Omental fat pad (tissue), 4 donors: ENCODE results near the gene PTGR1. TPM values are rescaled to one million over a fixed set of nuclear protein-coding genes. Genes with fewer than 3 reads are reported as not detected.

ENCODE experiments used
- ATAC-seq: fragments of 150-250 bp; one replicate; pipeline ENCODE4 v1.9.1; 2016; ENCODE audit warnings: mild to moderate bottlenecking, moderate library complexity; ENCODE audit not compliant: low FRiP score
- DNase-seq: peaks from one replicate; pipeline ENCODE4 v3.0.0-alpha.2; 2019; ENCODE audit warnings: low spot score
- total RNA-seq, 4 donors: library from RNA; depleted of rRNA; stranded (reverse); fragments of >200 nt; gene quantifications; one replicate each; pipeline ENCODE4 v1.1.0, GENCODE V29; 2016
- TF ChIP-seq, protein P1 (sequence below), 3 donors: fragments of 450-650 bp; IDR thresholded peaks; one replicate each; pipeline ENCODE4 v1.5.1; 2016 to 2017; ENCODE audit warnings: antibody characterized with exemption in 3 of 3, mild to moderate bottlenecking in 3 of 3, moderate library complexity in 2 of 3

PTGR1 gene
- total RNA-seq, 4 donors from 2014 or later: 28.0 to 63.8 (median 46.4) TPM

DNA sequence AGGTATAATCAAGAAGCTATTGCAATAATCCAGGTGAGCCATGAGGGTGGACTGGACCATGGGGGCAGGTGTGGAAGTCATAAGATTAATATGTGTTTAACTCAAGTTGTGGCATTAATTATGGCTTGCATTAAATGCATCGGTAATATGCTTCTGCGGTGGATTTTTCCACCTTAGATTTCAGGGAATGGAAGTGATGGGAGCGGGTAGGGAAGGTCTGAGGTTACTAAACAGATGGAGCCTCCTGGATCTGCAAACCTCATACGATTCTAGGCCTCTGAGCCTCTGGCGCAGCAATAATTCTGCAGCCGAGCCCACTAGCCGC lies 74.8 kb downstream of the PTGR1 start:
- ATAC-seq: no peak
- TF ChIP-seq, protein P1, sequence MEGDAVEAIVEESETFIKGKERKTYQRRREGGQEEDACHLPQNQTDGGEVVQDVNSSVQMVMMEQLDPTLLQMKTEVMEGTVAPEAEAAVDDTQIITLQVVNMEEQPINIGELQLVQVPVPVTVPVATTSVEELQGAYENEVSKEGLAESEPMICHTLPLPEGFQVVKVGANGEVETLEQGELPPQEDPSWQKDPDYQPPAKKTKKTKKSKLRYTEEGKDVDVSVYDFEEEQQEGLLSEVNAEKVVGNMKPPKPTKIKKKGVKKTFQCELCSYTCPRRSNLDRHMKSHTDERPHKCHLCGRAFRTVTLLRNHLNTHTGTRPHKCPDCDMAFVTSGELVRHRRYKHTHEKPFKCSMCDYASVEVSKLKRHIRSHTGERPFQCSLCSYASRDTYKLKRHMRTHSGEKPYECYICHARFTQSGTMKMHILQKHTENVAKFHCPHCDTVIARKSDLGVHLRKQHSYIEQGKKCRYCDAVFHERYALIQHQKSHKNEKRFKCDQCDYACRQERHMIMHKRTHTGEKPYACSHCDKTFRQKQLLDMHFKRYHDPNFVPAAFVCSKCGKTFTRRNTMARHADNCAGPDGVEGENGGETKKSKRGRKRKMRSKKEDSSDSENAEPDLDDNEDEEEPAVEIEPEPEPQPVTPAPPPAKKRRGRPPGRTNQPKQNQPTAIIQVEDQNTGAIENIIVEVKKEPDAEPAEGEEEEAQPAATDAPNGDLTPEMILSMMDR (IDR thresholded peaks at IDR 0.05): no peak
- DNase-seq: no peak

DNA sequence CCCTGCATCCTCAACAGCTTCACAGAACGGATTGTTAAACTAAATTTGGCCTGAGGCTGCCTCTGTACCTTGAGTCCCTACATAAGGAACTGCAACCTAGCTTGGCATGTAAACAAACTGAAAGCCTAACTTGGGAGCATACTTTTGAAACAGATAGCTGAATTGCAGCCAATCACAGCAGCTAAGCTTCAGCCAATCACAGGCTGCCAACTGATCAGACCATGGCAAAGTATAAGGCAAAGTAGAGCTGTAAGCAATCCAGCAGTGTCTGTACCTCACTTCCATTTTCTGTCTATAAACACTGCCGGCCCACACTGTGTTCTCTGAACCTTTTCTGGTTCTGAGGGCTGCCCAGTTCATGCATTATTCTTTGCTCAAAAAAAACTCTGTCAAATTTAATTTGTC lies 83.4 kb downstream of the PTGR1 start:
- DNase-seq: no peak
- no peak for ATAC-seq
- TF ChIP-seq, protein P1 (IDR thresholded peaks at IDR 0.05): no peak

DNA sequence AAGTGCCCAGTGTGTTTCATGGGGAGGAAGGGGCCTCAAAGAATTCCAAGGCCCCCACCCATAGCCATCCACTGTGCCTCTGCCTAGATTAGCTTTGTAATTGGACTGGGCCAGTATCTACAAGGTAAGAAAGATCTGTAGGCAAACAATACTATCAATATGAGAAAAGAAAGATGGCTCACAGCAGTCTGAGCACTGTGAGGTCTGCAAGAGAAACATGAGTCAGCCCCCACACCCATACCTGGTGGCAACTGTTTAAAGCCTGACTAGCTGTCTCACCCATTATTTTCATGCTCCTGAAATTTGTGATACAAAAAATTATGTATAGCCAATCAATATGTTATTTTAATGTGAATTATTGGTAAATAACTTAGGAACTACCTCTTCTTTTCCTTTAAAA lies 84.5 kb downstream of the PTGR1 start:
- DNase-seq: no peak
- TF ChIP-seq, protein P1 (IDR thresholded peaks at IDR 0.05): no peak

More for the DNA sequence above, 84.5 kb downstream of the PTGR1 start:
- no peak for ATAC-seq

Other genes starting within 250 kb of the PTGR1 start
- 100 to 1,000 TPM in 3 of 4 donors, 10 to 100 TPM in 1; 92.8 to 153 (median 113) TPM for gene ECPAS, start 115.3 kb downstream of the PTGR1 start, total RNA-seq
- 10 to 100 TPM in 1 of 4 donors, 1 to 10 TPM in 3; 2.8 to 11.9 (median 3.7) TPM for gene ZNF483, start 74.5 kb downstream of the PTGR1 start, total RNA-seq
- 10 to 100 TPM; 10.4 to 15.1 (median 14.0) TPM for gene DNAJC25, start 31.7 kb upstream of the PTGR1 start, total RNA-seq
- 100 to 1,000 TPM in 3 of 4 donors, 10 to 100 TPM in 1; 98.4 to 120 (median 104) TPM for gene GNG10, start 62.0 kb upstream of the PTGR1 start, total RNA-seq
- not detected for gene SHOC1, start 195.3 kb upstream of the PTGR1 start, total RNA-seq